Measurements from ENCODE around the gene INSR.
"Not testable (repeated sequence)": the region's sequence is repeated elsewhere in the genome, so short reads cannot be mapped to it uniquely, and the experiment has no call there.

The INSR gene

DNA sequence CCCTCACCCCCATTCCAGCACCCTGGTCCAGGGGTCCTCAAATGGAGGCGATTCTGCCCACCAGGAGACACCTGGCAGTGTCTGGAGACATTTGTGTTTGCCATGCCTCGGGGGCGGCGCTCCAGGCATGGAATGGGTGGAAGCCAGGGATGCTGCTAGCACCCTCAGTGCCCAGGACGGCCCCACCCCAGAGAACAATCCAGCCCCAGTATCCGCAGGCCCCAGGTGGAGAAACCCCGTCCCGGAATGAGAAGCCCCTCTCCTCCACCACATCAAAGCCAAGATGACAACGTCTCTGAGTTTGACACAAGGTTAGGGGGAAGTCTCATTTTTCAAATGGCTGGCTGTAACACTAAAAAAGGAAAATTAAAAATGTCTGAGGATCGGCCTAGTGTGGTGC, 68.5 kb downstream of the INSR start:
- in situ Hi-C loops (cut with MboI; ENCODE audit: low sequenced_read_pairs): no loop called here

DNA sequence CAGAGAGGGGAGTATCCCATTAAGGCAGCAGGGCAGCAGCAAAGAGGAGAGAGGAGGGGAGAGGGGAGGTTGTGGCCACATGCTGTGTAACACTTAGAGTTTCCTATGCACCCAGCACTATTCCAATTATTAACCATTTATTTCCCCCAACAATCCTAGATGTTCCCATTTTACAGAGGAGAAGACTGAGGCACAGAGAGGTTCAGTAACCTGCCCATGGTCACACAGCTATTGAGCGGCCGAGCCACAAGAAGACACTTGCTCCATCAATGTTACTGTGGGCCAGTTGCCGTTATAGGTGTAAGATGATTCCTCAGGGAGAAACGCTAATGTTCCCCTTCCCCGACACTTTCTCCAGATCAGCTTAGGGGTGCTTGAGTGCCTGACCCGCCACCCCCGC, 69.2 kb downstream of the INSR start:
- in situ Hi-C loops (cut with MboI; ENCODE audit: low sequenced_read_pairs): no loop called here

DNA sequence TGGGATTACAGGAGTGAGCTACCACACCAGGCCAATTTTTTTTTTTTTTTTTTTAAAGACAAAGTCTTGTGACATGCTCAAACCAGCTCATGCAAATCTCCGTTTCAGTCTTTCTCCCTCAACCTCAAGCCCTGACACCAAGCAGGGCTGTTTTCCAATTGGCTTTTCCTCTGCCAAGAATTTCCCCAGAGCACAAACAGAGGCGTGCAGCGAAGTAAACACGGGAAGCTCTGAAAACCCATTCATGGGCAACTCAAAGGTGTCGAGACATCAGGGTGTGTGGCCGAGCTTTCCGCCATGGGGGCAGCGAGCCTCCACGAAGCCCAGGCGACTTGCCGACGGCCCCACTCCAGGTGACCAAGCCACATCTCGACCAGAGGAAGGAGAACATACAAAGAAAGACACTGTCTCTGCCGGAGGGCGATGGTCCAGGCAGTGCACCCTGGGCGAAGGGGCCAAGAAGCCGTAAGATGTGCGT, 70.0 kb downstream of the INSR start:
- in situ Hi-C loops (cut with MboI; ENCODE audit: low sequenced_read_pairs): no loop called here

DNA sequence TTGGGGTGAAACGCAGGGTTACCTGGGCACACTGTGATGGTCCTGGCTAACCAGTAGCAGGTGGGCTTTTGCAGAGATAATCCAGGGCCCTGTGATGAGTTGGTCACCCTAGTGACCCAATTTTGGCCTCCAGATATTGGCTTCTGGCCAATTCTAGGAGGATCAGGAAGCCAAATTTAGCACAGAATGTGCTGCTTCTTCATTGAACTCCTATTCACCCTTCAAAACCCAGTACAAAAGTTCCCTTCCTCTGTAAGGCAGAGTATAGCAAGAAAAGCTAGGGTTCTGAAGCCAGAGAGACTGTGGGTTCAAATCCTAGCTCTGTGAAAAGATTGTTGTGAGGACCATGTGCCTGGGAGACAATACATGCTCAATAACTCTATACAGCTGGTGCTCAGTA, 70.8 kb downstream of the INSR start:
- in situ Hi-C loops (cut with MboI; ENCODE audit: low sequenced_read_pairs): no loop called here

DNA sequence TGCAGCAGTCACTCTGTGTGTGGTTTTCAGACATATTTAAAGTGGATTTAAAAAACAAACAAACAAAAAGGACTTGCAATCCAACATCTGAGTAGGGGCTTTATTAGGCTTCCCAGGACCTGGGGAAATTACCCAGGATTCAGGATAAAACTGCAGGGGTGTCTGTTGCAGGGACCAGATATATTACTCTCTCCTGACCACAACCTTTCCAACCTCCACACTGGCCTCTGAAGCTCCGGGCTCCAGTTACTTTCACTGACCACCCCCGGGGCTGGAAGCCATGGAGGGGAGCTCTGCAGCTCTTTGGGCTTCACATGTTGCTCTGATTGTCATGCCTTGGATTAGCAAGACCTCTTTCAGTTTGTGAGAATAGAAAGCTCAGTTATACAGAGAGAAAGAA, 75.2 kb downstream of the INSR start:
- in situ Hi-C loops (cut with MboI; ENCODE audit: low sequenced_read_pairs): no loop called here

DNA sequence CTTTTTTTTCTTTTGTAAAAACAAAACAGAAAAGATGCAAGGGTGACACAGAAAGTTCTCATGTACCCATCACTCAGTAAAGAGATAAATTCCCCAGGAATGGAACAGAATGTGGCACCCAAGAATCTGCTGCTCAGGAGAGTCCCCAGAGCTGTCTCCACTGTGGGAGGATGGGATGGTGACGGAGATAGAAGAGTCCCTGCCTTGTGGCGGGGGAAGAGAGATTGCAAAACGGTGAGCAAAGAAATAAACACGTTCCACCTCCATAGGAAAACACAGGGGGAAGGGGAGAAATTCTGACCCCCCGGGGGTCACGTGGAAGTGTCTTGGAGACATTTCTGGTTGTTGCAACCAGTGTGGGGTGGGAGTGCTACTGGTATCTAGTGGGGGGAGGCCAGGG, 76.4 kb downstream of the INSR start:
- in situ Hi-C loops (cut with MboI; ENCODE audit: low sequenced_read_pairs): no loop called here

DNA sequence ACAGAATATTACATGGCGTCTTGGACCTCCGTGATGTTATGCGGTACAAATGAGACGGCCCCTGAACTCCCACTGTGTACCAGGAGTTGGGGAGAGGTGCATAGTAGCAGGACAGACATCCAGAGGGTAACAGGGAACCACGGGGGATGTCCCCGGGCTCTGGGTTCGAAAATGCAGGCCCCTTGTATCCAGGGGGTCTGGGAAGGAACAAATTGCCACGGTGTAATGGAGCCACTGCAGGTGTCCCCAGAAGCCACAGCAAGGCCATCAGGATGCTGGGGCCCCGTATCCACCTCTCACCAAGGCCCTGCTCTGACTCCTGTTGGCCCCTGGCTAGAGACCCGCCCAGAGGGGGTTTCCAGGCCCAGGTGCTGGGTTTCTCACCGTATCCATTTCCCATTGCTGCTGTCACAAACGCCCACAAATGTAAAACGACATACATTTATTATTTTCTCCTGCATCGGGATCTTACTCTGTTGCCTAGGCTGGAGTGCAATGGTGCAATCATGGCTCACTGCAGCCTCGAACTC, 77.8 kb downstream of the INSR start:
- in situ Hi-C loops (cut with MboI; ENCODE audit: low sequenced_read_pairs): no loop called here

DNA sequence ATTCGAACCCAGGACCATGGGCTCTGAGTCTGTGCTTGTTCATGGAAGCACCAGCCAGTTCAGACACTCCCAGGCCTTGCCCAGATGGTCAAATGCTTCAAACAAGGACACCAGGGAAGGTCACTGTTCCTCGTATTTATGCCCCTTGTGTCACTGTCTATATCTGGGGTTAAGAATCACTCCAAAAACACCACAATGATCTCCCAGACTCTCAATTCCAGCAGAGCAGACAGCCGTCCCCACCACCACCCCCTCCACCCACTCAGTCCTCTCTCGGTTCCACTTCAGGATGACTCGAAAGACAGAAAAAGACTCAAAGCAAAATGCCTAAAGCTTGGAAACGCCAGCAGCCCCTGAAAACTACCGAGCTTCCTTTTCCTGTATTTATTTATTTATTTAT, 79.0 kb downstream of the INSR start:
- in situ Hi-C loops (cut with MboI; ENCODE audit: low sequenced_read_pairs): no loop called here

DNA sequence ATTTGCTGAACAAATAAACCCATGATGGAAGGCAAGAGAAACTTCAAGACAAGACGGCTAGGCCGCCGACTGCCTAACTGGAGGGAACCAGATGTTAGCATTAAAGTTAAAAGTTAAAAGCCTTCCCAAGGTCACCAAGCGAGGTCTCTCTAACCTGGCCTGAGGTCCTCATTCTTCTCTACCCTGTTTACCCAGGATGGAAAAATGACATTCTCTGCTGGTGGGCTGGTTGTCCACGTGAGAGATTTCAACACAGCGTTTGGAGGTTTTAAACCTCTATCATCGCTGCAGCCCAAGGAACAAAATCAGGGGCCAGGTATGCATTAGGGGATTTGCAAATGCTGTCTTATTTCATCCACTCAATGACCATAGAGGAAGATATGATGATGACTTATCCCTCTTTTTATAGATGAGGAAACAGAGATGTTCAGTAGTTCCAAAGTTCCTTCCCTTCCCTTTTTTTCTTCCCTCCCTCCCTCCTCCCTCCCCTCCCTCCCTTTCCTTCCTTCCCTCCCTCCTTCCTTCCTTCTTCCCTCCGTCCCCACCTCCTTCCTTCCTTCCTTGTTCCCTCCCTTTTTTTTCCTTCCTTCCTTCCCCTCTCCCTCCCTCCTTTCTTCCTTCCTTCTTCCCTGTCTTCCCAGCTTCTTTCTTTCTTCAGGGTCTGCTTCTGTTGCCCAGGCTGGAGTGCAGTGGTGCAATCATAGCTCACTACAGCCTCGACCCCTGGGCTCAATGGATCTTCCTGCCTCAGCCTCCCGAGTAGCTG, 79.7 kb downstream of the INSR start:
- in situ Hi-C loops (cut with MboI; ENCODE audit: low sequenced_read_pairs): no loop called here

DNA sequence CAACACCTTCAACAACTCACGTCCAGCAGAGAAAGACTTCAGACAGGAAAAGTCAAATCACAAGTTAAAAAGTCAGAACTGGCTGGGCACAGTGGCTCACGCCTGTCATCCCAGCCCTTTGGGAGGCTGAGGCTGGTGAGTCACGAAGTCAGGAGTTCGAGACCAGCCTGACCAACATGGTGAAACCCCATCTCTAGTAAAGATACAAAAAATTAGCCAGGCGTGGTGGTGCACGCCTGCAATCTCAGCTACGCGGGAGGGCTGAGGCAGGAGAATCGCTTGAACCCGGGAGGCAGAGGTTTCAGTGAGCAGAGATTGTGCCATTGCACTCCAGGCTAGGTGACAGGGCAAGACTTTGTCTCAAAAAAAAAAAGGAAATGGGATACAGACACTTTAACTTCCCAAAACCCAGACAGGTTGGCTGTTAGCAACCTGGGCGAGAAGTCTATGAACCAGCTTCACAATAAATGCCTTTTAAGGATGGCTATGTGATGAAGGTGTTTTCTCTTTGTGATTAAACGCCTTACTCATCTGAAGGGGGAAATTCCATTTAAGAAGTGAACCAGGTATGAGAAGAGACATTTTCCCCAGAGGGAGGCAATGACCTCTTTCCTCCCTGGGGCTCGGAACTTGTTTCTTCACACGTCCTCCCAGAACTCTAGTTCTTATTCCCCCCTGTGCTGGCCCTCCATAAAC, 80.4 kb downstream of the INSR start:
- in situ Hi-C loops (cut with MboI; ENCODE audit: low sequenced_read_pairs): no loop called here

DNA sequence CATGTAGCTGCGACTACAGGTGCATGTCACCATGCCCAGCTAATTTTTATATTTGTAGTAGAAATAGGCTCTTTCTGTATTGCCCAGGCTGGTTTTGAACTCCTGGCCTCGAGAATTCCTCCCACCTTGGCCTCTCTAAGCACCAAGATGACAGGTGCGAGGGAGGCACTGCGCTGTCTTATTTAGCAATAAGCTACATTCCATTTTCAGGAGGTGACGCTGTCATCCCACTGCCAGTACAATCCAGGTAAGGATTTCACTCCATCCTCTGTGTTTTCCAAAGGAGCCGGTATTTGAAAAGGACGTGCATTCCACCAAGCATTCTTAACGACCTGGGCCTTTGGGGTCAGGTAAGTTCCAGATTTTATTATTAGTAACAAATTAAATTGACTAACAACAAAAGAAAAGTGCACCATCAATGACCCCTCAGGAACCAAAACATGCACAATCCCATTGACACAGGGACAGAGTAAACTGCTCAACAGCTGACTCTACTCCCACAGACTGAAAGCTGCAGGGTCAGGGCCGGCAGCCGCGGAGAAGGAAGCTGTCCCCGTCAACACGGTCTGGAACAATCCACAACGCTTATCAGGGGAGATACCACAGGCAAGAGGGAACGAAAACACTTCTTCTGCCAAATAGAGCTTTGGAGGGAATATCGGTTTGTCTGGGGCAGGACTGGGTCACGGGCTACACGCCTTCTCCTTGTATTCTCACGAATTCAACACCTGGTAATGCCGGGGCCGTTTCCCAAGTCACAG, 82.8 kb downstream of the INSR start:
- in situ Hi-C loops (cut with MboI; ENCODE audit: low sequenced_read_pairs): no loop called here

DNA sequence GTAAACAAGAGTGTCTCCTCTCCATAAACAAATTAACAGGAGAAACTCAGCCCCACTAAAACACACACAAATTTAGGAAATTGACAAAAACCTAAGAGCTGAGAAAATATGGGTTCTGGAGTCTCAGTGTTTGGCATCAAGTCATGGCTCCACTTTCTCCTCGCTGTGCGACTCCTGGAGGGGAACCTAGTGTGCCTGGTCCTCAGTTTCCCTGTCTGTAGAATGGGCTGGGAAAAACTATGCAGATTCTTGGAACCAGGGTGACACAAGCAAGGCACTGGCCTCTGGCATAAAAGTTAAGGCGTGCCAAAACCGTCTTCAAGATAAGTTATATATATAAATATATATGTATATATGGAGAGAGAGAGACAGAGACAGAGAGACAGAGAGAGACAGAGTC, 83.9 kb downstream of the INSR start:
- in situ Hi-C loops (cut with MboI; ENCODE audit: low sequenced_read_pairs): no loop called here

DNA sequence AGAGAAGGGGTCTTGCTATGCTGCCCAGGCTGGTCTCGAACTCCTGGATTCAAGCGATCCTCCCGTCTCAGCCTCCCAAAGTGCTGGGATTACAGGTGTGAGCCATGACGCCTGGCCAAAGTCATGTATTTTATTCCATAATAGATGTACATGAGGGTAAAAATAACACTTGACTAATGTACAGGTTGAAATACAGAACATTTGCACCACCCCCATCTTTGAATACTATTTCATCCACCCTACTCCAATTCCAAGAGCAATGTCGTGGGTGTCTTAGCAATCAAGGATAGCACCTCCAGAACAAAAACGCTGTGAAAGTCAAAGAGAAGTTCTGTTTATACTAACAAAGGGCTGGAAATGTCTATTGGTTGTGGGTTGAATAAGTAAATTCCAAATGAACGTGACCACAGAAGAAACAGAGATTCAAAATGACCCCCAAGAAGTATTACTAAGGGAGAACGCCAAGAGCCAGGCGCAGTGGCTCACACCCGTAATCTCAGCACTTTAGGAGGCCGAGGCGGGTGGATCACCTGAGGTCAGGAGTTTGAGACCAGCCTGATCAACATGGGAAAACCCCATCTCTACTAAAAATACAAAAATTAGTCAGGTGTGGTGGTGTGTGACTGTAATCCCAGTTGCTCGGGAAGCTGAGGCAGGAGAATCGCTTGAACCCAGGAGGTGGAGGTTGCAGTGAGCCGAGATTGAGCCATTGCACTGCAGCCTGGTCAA, 84.5 kb downstream of the INSR start:
- in situ Hi-C loops (cut with MboI; ENCODE audit: low sequenced_read_pairs): not testable (repeated sequence)

DNA sequence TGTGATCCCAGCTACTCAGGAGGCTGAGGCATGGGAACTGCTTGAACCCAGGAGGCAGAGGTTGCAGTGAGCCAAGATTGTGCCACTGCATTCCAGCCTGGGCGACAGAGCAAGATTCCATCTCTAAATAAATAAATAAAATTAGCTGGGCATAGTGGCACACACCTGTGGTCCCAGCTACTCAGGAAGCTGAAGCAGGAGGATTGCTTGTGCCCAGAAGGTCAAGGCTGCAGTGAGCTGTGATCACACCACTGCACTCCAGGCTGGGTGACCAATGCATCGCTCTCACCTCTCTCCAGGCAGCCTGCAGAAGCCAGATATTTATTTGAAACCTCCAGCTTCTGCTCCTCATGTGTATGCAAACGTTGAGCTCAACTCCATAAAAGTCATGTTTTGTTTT, 85.2 kb downstream of the INSR start:
- in situ Hi-C loops (cut with MboI; ENCODE audit: low sequenced_read_pairs): not testable (repeated sequence)

DNA sequence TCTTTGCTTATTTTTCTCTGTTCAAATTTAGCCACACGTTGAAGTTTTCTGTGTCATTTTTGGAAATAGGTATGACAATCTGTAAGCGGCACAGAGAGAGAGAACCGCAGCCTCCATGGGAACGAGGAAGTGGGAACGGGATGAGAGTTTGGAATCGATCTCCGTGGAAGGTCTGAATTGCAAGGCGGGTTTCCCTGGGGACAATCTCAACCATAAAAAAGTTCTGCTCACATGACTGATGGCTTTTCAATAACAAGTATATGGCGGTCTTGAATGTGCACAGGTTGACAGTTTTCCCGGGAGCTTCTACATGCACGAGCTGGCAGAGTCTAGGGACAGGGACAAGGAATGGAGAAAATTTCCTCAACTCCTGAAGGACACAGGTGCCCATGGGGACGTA, 90.9 kb downstream of the INSR start:
- in situ Hi-C loops (cut with MboI; ENCODE audit: low sequenced_read_pairs): no loop called here

DNA sequence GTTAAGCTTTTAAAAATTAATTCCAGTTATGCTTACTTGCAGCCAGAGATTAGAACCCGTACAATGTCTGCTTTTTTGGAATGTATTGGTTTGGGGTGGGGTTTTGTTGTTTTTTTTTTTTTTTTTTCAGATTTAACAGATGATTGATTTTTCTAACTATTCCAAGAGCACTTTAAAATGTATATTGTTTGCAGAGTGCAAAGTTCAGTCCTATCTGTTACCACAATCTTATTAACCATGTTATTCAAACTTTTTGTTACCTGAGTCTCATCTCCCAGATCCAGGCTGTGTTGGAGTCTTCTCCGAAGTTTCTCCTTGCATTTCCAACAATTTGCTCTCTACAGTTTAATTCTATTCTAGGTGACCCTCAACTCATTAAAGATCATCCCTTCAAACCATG, 91.3 kb downstream of the INSR start:
- in situ Hi-C loops (cut with MboI; ENCODE audit: low sequenced_read_pairs): no loop called here

DNA sequence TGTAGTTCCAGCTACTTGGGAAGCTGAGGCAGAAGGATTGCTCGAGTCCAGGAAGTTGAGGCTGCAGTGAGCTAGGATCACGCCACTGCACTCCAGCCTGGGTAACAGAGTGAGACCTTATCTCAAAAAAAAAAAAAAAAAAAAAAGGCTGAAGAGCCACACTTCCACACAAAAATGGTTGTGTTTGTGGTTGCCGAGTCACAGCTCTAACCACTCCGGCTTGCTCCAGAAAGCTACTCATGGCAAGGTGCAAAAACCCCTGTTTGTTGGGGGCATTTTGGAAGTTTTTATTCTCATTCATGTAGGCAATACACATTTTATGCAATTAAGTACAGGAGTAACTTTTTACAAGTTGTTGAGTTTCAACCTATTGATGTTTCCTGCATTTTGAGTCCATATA, 93.5 kb downstream of the INSR start:
- in situ Hi-C loops (cut with MboI; ENCODE audit: low sequenced_read_pairs): no loop called here

DNA sequence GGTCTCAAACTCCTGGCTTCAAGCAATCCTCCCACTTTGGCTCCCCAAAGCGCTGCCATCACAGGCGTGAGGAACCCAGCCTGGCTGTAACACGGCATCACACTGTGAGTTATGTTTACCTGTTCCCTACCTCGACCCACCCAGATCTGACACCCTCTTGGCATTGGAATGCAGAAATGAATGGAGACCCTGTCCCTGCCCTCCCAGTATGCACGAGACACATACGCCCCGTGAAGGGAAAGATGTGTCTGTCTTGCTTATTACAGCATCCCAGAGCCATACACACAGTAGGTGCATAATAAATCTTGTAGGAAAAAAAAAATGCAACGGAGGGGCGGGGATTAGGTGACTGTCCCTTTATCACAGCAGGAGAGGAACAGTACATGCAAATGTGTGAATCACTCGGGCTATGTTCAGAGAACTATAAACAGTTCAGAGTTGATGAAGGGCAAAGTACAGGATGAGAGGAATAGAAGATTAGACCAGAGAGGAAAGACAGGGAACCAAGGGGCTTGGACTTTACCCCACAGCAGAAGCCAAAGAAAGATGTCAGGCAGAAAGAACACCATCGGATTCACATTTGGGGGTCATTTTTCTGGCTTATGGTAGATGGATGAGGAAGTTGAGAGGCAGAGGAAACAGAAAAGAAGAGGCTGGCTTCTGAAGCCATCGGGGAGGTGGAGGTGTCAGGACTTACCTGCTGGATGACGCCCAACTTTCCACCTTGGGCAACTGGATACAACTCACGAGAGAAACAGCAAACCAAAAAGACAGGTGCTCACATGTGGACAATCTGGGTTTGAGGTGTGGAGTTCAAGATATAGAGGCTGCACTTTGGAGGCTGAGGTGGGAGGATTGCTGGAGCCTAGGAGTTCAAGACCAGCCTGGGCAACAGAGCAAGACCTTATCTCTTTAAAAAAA, 94.3 kb downstream of the INSR start:
- in situ Hi-C loops (cut with MboI; ENCODE audit: low sequenced_read_pairs): no loop called here

DNA sequence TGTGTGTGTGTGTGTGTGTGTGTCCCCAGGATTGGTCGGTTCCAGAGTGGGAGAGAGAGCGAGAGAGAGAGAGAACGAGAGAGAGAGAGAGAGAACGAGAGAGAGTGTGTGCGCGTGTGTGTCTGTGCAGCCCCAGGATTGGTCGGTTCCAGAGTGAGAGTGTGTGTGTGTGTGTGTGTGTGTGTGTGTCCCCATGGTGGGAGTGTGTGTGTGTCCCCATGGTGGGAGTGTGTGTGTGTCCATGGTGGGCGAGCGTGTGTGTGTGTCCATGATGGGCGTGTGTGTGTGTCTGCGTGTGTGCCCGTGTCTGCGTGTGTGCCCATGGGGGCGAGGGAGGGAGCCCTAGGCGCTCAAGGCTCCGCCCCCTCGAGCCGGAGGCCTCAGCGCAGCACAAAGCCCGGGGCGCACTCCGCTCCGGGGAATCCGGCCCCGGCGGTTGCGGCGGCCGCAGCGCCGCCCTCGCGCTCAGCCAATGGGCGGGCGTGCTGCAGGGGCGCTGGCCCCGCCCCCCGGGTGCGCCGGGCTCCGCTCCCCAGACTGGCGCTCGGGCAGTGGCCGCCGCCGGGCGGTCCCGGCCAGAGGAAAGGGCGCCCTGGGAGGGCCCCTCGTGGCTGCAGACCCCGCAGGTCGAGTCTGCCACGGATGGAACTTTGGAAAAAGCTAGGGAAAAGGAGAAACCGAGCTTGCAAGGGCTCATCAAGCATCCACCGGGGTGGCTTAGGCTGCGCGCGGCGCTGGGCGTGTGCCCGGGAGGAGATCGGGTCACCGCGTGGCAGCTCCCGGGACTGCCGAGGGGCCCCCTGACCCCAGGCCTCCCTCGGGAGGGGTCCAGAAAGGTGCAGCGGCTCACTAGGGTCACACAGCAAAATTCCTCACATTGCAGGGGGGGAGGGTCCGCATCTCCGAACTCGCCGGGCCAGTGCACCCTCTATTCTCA, 96.2 kb downstream of the INSR start:
- in situ Hi-C loops (cut with MboI; ENCODE audit: low sequenced_read_pairs): no loop called here

Data from HL-60/S4 treated with retinoic acid at 250 ng/mL for 4 days and 3 days (cell line).